Kasumi-1 (cell line): ENCODE measurements around the gene GMPS.
"Not testable (repeated sequence)": the region's sequence is repeated elsewhere in the genome, so short reads cannot be mapped to it uniquely, and the experiment has no call there.

ENCODE experiments used
- DNase-seq, 2 experiments: peaks; one replicate each; lab custom pipeline; 2025; lab: John Stamatoyannopoulos, UW

Gene GMPS

DNA sequence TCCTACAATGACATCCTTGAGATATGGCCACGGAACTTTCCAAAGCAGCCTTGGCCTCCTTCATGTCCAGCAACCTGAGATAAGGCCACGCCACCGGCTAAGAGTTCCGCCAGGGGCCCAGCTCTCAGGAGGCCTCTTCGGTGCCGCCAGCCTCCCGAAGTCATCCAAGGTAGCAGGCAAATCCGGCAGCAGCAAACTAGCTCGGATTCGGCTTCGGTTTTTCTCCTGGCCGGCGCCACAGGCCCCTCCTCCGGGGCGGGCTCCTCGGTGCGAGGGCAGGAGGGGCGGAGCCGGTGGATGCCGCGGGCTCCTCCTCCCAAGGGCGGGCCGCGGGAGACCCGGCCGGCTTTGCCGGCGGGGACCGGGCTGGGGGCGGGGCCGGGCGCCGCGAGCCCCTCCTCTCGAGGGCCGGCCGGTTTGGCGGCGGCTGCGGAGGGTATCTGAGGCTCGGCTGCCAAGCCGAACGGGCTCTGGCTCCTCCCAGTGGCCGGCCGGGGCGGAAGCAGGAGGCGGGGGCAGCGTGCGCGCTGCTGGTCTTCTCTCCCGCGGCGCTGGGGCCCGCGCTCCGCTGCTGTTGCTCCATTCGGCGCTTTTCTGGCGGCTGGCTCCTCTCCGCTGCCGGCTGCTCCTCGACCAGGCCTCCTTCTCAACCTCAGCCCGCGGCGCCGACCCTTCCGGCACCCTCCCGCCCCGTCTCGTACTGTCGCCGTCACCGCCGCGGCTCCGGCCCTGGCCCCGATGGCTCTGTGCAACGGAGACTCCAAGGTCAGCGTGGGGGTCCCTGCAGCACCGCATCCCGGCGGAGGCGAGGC lies at the start of gene GMPS:
Gene GMPS, plus strand, starts transcription at position 518 of the 812 bp plus-strand sequence. Its CDS starts 221 bp downstream, at position 739.
- DNase-seq = peak; percentile 96 to 97

DNA sequence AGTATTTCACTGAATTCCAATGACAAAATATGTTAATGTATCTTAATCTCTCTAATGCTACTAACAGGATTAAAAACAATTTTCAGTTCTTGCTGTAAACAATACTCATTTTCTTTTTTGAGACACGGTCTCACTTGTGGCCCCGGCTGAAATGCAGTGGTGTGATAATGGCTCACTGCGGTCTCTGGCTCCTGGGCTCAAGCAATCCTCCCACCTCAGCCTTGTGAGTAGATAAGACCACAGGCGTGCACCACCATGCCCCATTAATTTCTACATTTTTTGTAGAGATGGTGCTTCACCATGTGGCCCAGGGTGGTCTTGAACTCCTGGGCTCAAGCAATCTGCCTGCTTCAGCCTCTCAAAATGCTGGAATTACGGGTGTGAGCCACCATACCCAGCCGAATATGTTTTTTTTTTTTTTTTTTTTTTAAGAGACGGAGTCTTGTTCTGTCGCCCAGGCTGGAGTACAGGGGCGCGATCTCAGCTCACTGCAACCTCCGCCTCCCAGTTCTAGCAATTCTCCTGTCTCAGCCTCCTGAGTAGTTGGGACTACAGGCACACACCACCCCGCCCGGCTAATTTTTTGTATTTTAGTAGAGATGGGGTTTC lies 41.9 kb upstream of the GMPS start:
- DNase-seq = not testable (repeated sequence)

DNA sequence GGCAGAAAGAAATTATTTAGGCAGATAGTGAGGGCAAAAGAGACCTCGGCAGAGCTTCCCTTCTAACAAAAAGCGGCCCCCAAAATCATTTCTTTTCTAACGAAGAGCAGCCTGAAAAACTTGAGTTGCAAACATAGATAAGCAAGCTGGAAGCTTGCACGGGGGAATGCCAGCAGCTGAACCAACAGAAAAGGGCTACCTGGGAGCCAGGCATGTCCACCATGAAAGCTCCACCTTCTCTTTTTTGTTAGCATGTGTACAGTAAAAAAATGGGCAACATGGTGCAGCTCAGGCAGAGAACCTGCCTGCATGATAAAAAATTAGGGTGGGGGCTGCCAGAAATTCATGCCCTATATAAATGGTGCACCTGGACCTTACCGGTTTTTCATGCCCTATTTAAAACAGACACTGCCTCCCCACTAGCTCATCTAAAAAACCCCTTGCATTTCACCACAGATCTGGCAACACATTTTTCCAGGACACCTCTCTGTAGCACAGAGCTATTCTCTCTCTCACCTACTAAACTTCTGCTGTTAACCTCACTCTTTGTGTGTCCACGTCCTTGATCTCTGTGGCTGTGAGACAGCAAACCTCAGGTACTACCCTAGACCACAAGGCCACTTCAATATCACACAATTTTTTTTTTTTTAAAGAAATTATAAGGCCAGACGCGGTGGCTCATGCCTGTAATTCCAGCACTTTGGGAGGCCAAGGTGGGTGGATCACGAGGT lies 34.9 kb upstream of the GMPS start:
- DNase-seq = no peak

DNA sequence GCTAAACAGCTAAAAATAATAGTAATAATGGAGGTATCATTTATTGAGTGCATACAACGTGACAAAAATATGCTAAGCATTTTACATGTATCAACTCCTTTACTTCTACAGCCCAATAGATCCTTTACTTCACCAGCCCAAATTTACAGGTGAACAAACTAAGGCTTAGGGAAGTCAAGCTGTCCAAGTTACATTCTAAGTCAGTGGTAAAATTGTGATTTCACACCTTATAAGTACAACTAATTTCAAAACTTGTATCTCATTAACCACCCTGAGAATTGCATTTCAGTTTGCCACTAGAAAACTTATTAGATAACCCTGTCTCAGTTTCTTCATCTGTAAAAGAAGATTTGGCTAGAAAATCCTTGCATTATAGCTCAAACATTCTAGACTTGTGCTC lies 26.9 kb upstream of the GMPS start:
- DNase-seq = no peak

DNA sequence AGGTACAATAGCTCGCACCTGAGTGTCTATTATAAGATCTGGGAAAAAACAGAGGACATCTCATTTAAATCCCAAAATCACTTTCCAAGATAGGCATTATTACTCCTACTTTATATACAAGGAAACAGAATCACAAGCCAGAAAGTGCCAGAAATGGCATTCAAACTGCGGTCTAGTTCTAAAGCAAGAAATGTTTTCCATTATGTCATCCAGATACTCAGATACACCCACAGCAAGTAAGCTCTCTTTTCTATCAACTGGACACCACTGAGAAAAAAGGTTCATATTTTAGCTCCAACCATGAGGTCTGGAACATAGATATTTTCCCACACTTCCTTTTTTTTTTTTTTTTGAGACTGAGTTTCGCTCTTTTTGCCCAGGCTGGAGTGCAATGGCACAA lies 24.3 kb upstream of the GMPS start:
- DNase-seq = no peak

DNA sequence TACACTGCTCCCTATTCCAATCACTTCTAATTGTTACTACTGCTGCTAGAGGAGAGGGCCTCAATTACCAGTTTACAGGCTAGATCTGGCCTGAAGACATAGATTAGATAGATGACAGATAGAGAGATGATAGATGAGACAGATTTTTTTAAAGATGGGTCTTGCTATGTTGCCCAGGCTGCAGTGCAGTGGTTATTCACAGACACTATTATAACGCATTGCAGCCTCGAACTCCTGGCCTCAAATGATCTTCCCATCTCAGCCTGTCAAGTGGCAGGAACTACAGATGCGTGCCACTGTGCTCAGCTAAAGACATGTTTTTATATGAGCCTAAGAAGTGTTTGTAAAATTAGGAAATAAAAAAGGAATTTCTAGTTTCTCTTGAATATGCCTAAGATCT lies 22.5 kb upstream of the GMPS start:
- no peak for DNase-seq

DNA sequence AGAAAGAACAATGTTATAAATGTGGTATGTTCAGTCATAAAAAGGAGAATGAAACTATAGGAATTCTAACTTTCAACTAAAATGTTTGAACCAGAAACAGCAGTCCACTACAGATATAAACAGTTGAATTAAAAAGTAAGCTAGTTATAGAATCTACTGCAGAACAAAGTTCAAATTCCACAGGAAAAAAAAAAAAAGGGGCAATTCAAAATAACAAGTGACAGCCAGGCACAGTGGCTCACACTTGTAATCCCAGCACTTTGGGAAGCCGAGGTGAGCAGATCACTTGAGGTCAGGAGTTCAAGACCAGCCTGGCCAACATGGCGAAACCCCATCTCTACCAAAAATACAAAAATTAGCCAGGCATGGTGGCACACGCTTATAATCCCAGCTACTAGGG lies 21.0 kb upstream of the GMPS start:
- DNase-seq = not testable (repeated sequence)

DNA sequence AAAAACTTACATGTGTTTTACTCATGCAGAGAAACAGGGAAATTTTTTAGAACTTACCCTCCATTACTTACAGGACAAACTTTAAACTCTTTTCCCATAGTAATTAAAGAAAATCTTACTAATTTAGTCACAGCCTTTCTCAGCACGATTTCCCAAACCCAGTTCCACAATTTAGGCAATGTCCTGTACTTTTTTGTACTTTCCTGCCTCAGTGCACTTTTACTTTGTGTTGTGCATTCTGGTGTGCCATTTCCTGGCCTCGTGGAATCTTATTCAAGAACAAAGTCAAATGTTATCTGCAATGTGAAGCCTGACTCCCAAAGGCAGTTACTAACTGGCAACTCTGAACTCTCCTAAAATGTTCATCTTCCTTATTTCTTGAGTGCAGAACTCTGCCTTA lies 18.1 kb upstream of the GMPS start:
- DNase-seq = peak; percentile 23 to 26

DNA sequence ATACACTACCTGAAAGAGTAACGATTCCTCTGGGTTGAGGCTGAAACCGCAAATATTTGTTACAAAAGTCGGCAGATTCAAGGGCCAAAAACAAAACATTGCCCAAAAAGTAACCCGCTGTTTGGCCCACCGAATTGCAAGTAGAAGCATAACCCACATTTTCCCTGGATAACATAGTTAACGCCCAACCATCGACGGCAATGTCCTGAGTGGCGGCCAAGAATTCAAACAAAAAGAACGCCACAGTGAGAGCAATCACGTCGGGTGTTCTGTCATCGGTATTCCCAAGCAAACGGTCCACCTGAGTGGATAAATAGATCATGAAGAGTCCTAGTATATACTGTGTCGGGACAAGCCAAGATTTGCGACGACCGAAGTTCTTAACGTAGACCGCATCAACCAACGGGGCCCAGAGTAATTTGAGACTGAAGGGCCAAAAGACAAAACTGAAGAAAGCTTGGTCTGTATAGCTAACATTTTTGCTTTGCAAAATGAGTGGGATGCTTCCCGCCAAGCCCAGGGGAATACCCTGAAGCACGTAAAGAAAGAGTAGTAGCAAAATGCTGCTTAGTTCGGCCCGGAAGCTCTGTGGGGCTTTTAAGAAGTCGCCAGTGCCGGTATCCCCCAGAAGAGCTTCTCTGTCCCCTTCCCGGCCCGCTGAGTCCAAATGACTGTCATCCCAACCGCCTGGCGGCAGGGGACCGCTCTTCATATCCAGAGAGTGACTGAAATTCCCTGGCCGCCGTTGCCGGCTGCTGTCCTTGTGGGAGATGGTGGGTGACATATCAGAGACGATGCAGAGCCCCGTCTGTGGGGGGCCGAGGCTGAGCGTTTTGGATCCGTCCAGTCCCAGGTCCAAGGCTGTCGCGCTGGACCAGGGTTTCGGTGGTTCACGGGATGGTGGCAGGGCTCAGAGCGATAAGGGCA lies 17.0 kb upstream of the GMPS start:
- DNase-seq = peak; percentile 17 to 60

DNA sequence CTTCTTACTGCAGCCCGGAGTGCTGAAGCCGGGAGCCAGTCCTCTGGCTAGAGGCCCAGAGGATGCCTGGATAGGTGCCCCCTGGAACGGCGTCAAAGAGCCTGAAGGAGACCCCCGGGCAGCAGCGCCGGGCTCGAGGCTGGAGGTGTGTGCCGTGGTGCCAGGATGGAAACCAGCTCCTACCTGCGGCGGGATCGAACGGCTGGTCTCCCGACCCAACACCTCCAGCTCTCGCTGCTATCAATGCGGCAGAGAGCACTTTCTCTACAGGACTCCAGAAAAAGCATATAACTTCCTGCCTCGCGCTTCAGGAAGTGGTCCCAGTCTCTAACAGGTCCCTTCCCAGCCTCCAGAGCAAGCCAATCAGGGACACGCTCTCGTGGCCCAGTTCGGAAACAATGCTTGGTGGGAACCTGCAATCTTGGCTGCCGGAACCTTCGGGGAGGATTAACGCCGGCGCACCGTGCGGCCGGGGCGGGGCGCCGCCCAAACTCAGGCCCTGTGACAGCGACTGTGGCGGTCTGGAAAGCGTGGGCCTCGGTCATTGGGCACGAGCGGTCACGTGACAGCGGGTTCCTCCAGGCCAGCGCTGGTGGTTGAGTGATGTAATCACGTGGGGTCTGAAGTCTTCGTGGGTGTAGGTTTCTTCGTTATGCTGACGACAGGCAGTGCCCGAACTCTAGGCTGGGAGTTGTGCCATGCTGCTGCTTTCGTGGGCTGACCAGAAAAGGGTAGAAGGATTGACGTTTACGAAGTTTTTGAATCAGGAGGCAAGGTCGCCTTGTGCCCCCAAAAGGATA lies 16.1 kb upstream of the GMPS start, which contains the start of gene SLC33A1:
Gene SLC33A1, minus strand, starts transcription at position 287 of the 800 bp plus-strand sequence. CDS start 430 bp downstream, outside the sequence.
- DNase-seq = peak; percentile 100

DNA sequence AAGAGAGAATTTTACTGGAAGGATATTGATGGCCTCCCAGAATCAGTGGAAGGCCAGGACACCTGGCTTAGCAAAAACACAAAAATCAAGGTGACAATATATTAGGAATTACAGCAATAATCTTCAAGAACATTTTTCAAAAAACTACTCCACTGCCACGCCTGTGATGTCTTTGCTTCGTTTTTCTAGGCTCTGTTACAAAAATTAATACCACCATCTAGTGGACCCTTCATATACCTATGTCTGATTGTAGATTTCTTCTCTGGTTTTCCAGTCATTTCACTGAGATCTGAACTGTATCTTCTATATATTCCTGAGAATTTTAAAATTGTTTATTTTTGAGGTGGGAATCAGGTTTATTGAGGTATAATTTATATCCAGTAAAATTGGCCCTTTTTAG lies 10.6 kb upstream of the GMPS start:
- DNase-seq = peak; percentile 75 to 82

DNA sequence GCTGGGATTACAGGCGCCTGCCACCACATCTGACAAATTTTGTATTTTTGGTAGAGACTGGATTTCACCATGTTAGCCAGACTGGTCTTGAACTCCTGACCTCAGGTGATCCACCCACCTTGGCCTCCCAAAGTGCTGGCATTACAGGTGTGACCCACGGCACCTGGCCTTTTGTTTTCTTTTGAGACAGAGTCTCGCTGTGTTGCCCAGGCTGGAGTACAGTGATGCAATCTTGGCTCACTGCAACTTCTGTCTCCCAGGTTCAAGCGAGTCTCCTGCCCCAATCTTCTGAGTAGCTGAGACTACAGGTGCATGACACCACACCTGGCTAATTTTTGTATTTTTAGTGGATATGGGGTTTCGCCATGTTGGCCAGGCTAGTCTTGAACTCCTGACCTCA lies 10.0 kb upstream of the GMPS start:
- not testable (repeated sequence) for DNase-seq

DNA sequence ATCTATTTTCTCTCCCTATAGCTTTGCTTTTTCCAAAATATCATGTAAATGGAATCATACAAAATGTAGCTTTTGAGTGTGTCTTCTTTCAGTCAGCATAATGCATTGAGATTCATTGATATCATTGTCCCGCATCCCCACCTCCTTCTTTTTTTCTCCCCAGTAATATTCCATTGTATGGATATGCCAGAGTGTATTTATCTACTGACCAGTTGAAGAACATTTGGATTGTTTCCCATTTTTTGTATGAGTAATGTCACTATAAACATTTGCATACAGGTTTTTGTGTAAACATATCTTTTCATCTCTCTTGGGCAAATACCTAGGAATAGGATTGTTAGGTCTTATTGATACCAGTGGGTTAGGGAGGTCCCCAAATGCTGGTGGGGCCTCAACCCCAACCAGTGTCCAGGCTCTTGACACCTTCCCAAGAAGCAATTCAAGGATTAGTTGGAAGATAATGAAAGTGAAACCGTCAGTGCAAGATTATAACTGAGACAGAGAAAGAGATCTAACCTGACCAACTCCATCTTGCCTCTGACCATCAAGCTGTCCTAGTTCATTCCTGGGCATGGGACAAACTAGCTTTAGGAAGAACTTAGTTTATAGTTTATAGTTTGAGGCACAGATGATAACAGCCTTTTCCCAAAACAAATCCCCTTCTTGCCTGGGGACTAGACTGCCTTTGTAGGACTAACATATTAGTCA lies 8.8 kb upstream of the GMPS start:
- DNase-seq = no peak

DNA sequence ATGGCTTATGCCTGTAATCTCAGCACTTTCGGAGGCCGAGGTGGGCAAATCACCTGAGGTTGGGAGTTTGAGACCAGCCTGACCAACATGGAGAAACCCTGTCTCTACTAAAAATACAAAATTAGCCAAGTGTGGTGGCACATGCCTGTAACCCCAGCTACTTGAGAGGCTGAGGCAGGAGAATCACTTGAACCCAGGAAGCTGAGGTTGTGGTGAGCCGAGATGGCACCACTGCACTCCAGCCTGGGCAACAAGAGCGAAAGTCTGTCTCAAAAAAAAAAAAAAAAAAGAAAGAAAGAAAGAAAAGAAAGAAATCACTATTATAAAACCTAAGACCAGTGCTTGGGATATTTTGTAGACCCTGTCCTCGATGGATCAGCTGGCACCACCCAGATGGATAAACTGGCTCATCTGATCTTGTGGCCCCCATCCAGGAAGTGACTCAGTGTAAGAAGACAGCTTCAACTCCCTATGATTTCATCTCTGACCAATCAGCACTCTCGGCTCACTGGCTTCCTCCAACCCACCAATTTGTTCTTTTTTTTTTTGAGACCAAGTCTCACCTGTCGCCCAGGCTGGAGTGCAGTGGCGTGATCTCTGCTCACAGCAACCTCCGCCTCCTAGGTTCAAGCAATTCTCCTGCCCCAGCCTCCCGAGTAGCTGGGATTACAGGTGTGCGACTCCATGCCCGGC lies 8.0 kb upstream of the GMPS start:
- peak; percentile 58 to 62 for DNase-seq

DNA sequence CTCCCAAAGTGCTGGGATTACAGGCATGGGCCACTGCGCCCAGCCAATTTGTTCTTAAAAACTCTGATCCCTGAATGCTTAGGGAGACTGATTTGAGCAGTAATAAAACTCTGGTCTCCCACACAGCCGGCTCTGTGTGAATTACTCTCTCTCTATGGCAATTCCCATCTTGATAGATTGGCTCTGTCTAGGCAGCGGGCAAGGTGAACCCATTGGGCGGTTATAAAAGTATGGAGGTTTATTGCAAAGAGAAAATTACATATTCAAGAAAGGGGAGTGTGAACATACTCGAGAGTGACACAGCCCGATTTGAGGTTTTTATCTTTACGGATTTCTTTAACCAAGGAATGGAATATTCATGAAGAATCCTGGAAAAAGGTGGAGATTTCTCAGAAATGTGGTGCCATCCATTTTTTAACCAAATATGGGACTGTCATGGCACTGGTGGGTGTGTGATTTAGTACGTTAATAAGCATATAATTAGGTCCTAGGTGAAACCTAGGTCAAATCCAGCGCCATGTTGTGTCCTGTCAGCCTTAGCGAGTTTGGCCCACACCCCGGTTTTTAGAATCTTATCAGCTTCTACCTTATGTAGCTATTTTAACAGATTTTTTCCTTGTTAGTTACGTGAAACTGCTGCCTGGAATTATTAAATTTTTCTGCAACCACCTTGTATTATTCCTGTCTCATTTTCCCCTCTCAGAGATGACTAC lies 7.2 kb upstream of the GMPS start:
- DNase-seq = no peak

DNA sequence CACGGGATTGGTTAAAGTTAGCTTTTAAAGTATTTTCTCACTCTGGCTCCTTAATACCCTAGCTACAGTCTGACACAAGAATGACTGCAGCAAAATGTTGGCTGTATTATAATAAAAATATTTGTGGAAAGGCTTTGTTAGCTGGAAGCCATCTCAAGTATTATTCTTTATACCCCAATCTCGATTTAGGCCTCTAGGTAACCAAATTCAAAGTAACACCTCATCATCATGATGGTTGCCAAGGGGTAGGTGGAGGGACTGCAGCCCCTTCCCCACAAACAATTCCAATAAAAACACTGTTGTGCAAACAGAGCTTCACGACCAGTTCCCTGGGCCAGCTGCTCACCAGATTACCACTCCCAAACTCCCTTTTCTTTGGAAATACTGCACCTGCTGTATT lies 759 bp upstream of the GMPS start:
- DNase-seq = no peak

DNA sequence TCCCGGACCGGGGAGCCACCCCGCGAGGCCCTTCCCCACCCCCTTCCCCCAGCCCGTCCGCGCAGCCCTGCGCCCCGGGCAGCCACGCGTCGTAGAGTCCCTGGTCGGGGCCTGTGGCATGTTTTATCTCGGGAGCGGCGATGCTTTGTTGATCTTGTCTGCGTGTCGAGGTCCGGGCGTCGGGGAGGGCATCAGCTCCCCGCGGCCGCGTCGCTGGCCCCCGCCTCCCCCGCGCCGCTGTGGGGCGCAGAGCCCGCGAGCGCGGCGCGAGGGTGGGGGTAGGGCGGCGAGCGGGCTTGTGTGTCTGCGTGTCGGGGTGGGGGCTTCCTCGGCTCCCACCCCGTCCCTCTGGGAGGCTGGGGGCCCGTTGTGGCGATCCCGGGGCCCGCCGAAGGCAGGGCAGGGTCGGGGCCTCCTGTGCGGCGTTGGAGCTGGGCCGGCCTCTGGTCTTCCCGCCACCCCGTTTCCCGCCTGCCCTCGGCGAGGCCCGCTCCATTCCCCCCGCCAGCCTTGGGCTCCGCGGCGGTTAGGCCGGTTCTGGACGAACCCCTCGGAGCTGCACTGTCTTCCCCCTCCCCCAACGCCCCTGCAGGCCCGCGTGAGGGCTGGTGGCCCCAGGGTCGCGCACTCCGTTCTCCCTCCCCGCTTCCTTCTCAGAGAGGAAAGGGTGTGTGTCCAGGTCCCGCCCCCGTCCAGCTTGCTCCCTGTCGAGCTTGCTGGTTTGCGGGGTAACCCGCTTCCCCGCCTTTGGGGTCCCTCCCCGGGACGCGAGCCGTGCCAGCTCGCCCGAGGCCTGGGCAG lies 695 bp downstream of the GMPS start:
- peak; percentile 51 to 63 for DNase-seq

DNA sequence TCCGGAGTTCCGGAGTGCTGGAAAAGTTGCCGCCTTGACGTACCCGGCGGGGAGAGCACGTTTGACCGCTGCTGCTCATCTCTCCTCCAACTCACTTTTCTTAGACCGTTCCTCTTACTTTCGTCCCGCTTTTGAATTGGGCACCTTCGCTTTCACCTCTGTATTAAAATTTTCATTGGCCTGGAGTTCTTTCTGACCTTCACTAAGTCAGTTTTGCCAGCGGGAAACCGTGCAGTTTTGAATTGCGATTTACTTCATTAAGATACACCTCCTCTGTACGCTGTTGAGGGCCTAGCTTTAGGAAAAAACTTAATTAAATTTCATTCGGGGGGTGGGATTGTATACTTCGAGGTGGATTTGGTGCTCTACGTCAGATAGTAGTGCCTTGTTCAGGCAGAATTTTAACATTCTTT lies 1.3 kb downstream of the GMPS start:
- peak; percentile 50 to 63 for DNase-seq
